HG03280 (cell line): ENCODE data around the gene FOXF2.

Source experiments
- ATAC-seq: cut with Tn5 transposase; IDR thresholded peaks from one replicate; pipeline ENCODE4 v1.9.1; 2021; ENCODE audit warnings: mild to moderate bottlenecking, moderate library complexity; ENCODE audit not compliant: unreplicated experiment

FOXF2 gene

GRCh38 chr6:1390133-1390945 is 963 bp downstream of the FOXF2 start:
- no peak for ATAC-seq

GRCh38 chr6:1390946-1391799 is 1.8 kb downstream of the FOXF2 start:
- ATAC-seq = no peak

- no peak for ATAC-seq
Observed at GRCh38 chr6:1391800-1392309, 2.5 kb downstream of the FOXF2 start.

- ATAC-seq = no peak
Observed at GRCh38 chr6:1392813-1393640, 3.7 kb downstream of the FOXF2 start.

GRCh38 chr6:1393641-1394283 is 4.4 kb downstream of the FOXF2 start:
- ATAC-seq = no peak

- no peak for ATAC-seq
Observed at GRCh38 chr6:1394514-1395463, 5.4 kb downstream of the FOXF2 start.

GRCh38 chr6:1395506-1395905 is 6.1 kb downstream of the FOXF2 start:
- no peak for ATAC-seq

GRCh38 chr6:1395941-1396908 is 6.8 kb downstream of the FOXF2 start:
- no peak for ATAC-seq

- ATAC-seq = no peak
Observed at GRCh38 chr6:1396952-1397868, 7.8 kb downstream of the FOXF2 start.

GRCh38 chr6:1399085-1399780 is 9.9 kb downstream of the FOXF2 start:
- no peak for ATAC-seq

- no peak for ATAC-seq
Observed at GRCh38 chr6:1400126-1400850, 10.9 kb downstream of the FOXF2 start.

GRCh38 chr6:1402369-1402768 is 13.0 kb downstream of the FOXF2 start:
- no peak for ATAC-seq

GRCh38 chr6:1402868-1403267 is 13.5 kb downstream of the FOXF2 start:
- no peak for ATAC-seq

- no peak for ATAC-seq
Observed at GRCh38 chr6:1403851-1404712, 14.7 kb downstream of the FOXF2 start.

GRCh38 chr6:1404713-1405098 is 15.3 kb downstream of the FOXF2 start:
- no peak for ATAC-seq
